ENCODE measurements around the gene SLC49A4.

GRCh38 chr3:122800031-122800430 is 5.2 kb downstream of the SLC49A4 start:
- TF ChIP-seq CTCF (conservative IDR thresholded peaks at IDR 0.05; ENCODE audit: low read depth, low read length) (no peak), EZH2 (IDR thresholded peaks at IDR 0.05; ENCODE audit: low read length, unreplicated experiment) (no peak)
